Nephron progenitor cell (in vitro differentiated cells): ENCODE results near the gene GMDS.

Experiments used
- DNase-seq: peaks from one replicate; pipeline ENCODE4 v3.0.0; 2021
- H3K27ac Mint-ChIP-seq: 2 replicates; pipeline ENCODE4 v1.8.0; 2021; ENCODE audit warnings: mild to moderate bottlenecking, moderate library complexity, mixed read lengths
- H3K27me3 Mint-ChIP-seq: 2 replicates; pipeline ENCODE4 v1.8.0; 2021; ENCODE audit warnings: mild to moderate bottlenecking, low read depth, mixed read lengths; ENCODE audit not compliant: poor library complexity
- H3K36me3 Mint-ChIP-seq: 2 replicates; pipeline ENCODE4 v1.8.0; 2021; ENCODE audit warnings: low read depth, mixed read lengths
- H3K4me1 Mint-ChIP-seq: 2 replicates; pipeline ENCODE4 v1.8.0; 2021; ENCODE audit warnings: mixed read lengths
- H3K4me3 Mint-ChIP-seq: 2 replicates; pipeline ENCODE4 v1.8.0; 2021; ENCODE audit warnings: mild to moderate bottlenecking, moderate library complexity, mixed read lengths
- H3K9me3 Mint-ChIP-seq: 2 replicates; pipeline ENCODE4 v1.8.0; 2021; ENCODE audit warnings: mild to moderate bottlenecking, moderate library complexity, mixed read lengths
- CTCF ChIP-seq: fragments of 200-600 bp; sonication (generic); IDR thresholded peaks from 2 replicates; pipeline ENCODE4 v1.5.0; 2021; ENCODE audit warnings: antibody characterized with exemption

GMDS gene

DNA sequence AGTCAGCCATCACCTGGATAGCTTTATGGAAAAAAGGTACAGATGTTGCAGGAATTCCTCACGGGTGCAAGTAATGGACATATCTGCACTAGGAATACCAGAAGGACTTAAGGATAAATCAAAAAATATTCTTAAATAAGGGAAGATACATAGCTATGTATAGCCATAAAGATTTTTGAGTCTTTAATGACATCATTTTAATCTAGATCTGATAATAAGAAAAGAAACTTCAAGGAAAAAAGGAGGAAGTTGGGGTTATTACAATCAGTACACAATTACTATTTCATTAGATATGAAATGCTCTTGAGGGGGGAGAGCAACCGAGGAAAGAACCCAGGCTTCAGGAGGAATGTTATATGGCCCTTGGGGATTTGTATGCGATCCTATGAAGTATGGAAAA lies 525.5 kb downstream of the GMDS start:
- Mint-ChIP-seq H3K9me3 (no peaks in the 10 kb centered on the region), H3K4me3 (no peak overlapping the region), H3K27ac (peak overlapping the region; percentile 96), H3K4me1 (peaks cover 71% of the 10 kb centered on the region), H3K27me3 (peaks cover 3% of the 10 kb centered on the region), H3K36me3 (no peaks in the 10 kb centered on the region)
- DNase-seq = no peak
- no peak for TF ChIP-seq CTCF

DNA sequence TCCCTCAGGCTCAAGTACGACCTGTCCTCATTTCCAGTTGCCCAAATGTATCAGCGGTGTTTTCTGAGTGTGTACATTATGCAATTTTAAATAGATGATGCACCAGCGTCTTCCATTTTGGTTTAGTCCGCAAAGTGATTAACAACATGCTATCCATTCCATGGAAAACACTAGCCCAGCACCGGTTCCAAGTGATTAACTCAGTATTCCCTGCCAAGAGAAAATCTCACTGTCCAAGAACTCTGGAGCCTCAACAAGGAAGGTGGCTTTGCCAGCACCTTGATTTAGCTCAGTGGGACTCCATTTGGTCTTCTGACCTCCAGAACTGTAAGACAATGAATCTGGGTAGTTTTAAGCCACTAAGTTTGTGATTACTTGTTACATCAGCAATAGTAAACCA lies 528.5 kb downstream of the GMDS start:
- H3K27ac Mint-ChIP-seq = no peak overlapping the region
- H3K4me3 Mint-ChIP-seq = no peak overlapping the region
- H3K9me3 Mint-ChIP-seq = no peaks in the 10 kb centered on the region
- TF ChIP-seq CTCF = no peak
- H3K4me1 Mint-ChIP-seq = peaks cover 56% of the 10 kb centered on the region
- H3K27me3 Mint-ChIP-seq = peaks cover 3% of the 10 kb centered on the region
- no peaks in the 10 kb centered on the region for H3K36me3 Mint-ChIP-seq
- no peak for DNase-seq

DNA sequence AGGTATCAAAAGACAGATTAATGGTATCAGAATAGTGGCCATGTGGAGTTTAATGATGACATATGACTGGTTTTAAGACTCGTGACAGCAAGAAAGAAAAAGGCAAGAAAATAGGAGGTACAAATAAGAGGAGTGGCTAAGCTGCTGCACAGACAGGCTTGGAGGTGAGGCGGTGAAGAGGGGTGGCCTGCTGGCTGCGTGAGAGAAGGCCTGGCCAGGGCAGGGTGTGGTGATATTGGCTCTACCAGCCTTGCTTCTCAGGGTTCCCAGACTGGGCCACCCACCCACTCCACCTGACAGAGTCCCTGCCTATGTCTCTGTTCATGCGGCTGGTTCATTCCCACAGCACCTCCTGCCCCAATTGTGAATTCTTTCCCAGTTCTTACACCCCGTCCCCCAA lies 529.0 kb downstream of the GMDS start:
- Mint-ChIP-seq H3K9me3 (no peaks in the 10 kb centered on the region), H3K27ac (no peak overlapping the region), H3K27me3 (peaks cover 6% of the 10 kb centered on the region), H3K4me1 (peaks cover 54% of the 10 kb centered on the region), H3K36me3 (no peaks in the 10 kb centered on the region), H3K4me3 (no peak overlapping the region)
- no peak for TF ChIP-seq CTCF
- no peak for DNase-seq

GRCh38 chr6:1715336-1715735 lies 530.1 kb downstream of the GMDS start:
- Mint-ChIP-seq H3K4me1 (peaks cover 44% of the 10 kb centered on the region), H3K9me3 (no peaks in the 10 kb centered on the region), H3K4me3 (no peak overlapping the region), H3K36me3 (no peaks in the 10 kb centered on the region), H3K27me3 (peaks cover 6% of the 10 kb centered on the region), H3K27ac (no peak overlapping the region)
- DNase-seq = no peak
- no peak for TF ChIP-seq CTCF

GRCh38 chr6:1714654-1715053 lies 530.8 kb downstream of the GMDS start:
- H3K27ac Mint-ChIP-seq = no peak overlapping the region
- TF ChIP-seq CTCF = no peak
- no peak for DNase-seq
- H3K9me3 Mint-ChIP-seq = no peaks in the 10 kb centered on the region
- H3K27me3 Mint-ChIP-seq = peaks cover 6% of the 10 kb centered on the region
- H3K4me1 Mint-ChIP-seq = peaks cover 37% of the 10 kb centered on the region
- no peaks in the 10 kb centered on the region for H3K36me3 Mint-ChIP-seq
- H3K4me3 Mint-ChIP-seq = no peak overlapping the region

DNA sequence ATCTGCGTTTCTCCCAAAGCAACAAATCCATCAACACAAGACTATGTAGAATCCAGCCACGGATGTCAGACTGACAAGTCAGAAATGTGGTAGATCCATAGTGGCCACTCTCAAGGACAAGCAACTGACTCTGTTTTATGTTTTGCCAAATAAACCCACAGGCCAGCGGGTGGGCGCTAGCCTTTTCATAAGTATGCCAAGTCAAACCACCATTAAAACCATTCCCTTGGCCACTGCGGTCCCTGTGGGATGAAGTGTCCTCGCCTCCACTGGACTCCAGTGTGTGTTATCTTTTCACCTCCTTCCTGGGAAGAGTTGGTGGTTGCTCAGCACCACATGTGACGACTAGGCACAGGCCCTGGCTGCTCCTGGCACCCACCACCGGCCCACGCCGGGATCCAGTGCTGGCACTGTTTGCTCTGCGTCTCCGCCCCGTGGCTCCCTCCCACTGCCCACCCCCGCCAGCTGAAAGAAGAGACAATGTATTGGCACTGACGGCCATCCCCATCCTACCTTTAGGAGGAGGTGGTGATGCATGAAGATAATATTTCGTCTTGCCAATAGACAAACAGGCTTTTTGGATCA lies 532.3 kb downstream of the GMDS start:
- Mint-ChIP-seq H3K36me3 (no peaks in the 10 kb centered on the region), H3K4me3 (no peak overlapping the region), H3K9me3 (no peaks in the 10 kb centered on the region), H3K4me1 (peaks cover 22% of the 10 kb centered on the region), H3K27ac (no peak overlapping the region), H3K27me3 (peaks cover 3% of the 10 kb centered on the region)
- TF ChIP-seq CTCF = no peak
- no peak for DNase-seq
